Adrenal gland (tissue), 5 donors: ENCODE results near the gene VEGFB.

Experiments
- POLR2A ChIP-seq, 2 donors: fragments of 450-650 bp; IDR thresholded peaks; one replicate each; pipeline ENCODE4 v1.6.1; 2017; ENCODE audit warnings: antibody characterized with exemption in 2 of 2, mild to moderate bottlenecking in 2 of 2, moderate library complexity in 1 of 2
- TF ChIP-seq, protein P1 (sequence below), 6 experiments: fragments of 450-650 bp in 4 of 6; fragments of 200-600 bp in 2 of 6; sonication (generic) in 1 of 6; IDR thresholded peaks; 1 replicate in 5 of 6; 2 replicates in 1 of 6; pipeline versions ENCODE4 v1.5.1 to v1.8.0; 2016 to 2021; ENCODE audit warnings: antibody characterized with exemption in 6 of 6, mild to moderate bottlenecking in 2 of 6, moderate library complexity in 1 of 6
- donor health status: DM: no; HTN: no; CAD: no.

GRCh38 chr11:64204080-64204440, 30.3 kb upstream of the VEGFB start:
- TF ChIP-seq, protein P1, sequence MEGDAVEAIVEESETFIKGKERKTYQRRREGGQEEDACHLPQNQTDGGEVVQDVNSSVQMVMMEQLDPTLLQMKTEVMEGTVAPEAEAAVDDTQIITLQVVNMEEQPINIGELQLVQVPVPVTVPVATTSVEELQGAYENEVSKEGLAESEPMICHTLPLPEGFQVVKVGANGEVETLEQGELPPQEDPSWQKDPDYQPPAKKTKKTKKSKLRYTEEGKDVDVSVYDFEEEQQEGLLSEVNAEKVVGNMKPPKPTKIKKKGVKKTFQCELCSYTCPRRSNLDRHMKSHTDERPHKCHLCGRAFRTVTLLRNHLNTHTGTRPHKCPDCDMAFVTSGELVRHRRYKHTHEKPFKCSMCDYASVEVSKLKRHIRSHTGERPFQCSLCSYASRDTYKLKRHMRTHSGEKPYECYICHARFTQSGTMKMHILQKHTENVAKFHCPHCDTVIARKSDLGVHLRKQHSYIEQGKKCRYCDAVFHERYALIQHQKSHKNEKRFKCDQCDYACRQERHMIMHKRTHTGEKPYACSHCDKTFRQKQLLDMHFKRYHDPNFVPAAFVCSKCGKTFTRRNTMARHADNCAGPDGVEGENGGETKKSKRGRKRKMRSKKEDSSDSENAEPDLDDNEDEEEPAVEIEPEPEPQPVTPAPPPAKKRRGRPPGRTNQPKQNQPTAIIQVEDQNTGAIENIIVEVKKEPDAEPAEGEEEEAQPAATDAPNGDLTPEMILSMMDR (IDR thresholded peaks at IDR 0.05), result no peak
- TF ChIP-seq POLR2A (IDR thresholded peaks at IDR 0.05), result no peak
